ENCODE measurements around the gene SNX5.

DNA sequence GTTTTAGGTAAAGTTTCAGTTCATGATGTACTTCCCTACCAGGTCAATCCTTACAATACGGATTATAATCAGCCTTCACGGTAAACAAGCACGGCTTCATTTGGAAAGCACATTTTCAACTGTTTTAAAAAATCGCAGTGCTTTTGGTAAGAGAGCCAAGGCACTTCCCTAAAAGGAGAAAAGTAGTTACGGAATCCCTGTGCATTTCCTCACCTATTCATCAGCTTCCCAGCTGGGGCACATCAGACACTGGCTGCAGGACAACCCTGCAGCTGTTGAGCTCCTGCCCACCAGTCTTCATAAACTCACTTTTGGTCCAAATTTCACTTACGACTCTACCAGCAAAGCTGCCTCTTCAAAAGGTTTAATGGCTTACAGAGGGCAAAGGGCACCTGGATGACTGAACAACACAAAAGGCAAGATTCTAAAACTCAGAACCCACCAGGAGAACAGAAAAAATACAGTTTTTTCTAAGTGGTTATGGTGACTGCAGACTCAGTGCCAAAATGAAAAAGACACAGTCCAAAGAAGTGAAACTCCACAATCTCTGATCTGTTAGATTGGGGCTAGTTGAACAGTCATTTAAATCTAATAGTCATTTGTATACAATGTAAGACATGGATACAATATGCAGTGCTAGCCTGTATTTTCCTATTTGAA is 7.5 kb downstream of the SNX5 start:
- TF ChIP-seq, protein P1, sequence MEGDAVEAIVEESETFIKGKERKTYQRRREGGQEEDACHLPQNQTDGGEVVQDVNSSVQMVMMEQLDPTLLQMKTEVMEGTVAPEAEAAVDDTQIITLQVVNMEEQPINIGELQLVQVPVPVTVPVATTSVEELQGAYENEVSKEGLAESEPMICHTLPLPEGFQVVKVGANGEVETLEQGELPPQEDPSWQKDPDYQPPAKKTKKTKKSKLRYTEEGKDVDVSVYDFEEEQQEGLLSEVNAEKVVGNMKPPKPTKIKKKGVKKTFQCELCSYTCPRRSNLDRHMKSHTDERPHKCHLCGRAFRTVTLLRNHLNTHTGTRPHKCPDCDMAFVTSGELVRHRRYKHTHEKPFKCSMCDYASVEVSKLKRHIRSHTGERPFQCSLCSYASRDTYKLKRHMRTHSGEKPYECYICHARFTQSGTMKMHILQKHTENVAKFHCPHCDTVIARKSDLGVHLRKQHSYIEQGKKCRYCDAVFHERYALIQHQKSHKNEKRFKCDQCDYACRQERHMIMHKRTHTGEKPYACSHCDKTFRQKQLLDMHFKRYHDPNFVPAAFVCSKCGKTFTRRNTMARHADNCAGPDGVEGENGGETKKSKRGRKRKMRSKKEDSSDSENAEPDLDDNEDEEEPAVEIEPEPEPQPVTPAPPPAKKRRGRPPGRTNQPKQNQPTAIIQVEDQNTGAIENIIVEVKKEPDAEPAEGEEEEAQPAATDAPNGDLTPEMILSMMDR (IDR thresholded peaks at IDR 0.05): no peak
- TF ChIP-seq EZH2 (IDR thresholded peaks at IDR 0.05; ENCODE audit: borderline replicate concordance, insufficient read depth, low read depth, low read length, poor library complexity, severe bottlenecking): no peak
